Posterior vena cava (tissue), 2 donors: ENCODE measurements around the gene EXOC4. TPM values are rescaled to one million over a fixed set of nuclear protein-coding genes. Genes with fewer than 3 reads are reported as not detected.
"Not testable (repeated sequence)": the region's sequence is repeated elsewhere in the genome, so short reads cannot be mapped to it uniquely, and the experiment has no call there.

ENCODE experiments used
- DNase-seq: peaks from one replicate; pipeline ENCODE4 v3.0.0-alpha.2; 2020; ENCODE audit warnings: low spot score
- intact Hi-C, 2 donors: fragments of 100-400 bp; cut with DNase I; formaldehyde crosslinking; loops; one replicate each; pipeline versions ENCODE4 v1.14.1 to v1.14.2; 2022 to 2023
- long read RNA-seq, 2 donors: library from polyadenylated mRNA; unstranded; transcript quantifications; one replicate each; pipeline ENCODE4 v2.0.0, GENCODE V29; 2020 to 2021
- total RNA-seq, 2 donors: library from RNA; stranded (reverse); fragmentation: NEBNext Ultra II Directional; extraction: Animal tissue kit (Norgen Biotek cat#: 25700); gene quantifications; one replicate each; pipeline ENCODE4 v1.2.1, GENCODE V29; 2021
- donor health status: DM: yes; HTN: yes; CAD: no.
- donor health status: DM: yes; HTN: yes; CAD: no.

The EXOC4 gene
- 10 to 100 TPM; 66.0 to 70.6 TPM for total RNA-seq
- long read RNA-seq, donor 1, full-length matches to known transcripts, result 5 of 18 reads
- long read RNA-seq, donor 1, partial matches to known transcripts, result 2 of 18 reads
- long read RNA-seq, donor 1, other reads (novel, unspliced or antisense), result 11 of 18 reads
- long read RNA-seq, donor 2, full-length matches to known transcripts, result 3 of 17 reads
- long read RNA-seq, donor 2, partial matches to known transcripts, result 8 of 17 reads
- long read RNA-seq, donor 2, other reads (novel, unspliced or antisense), result 6 of 17 reads

- intact Hi-C loops, result no loop called here
- DNase-seq, result peak; percentile 94
These were observed at the start of gene EXOC4 for GRCh38 chr7:133252858-133253518. TSS of gene EXOC4 (plus strand) at chr7:133253078.

GRCh38 chr7:133203490-133203889 is 49.4 kb upstream of the EXOC4 start:
- intact Hi-C loops, result no loop called here
- no peak for DNase-seq

GRCh38 chr7:133207687-133208086 is 45.2 kb upstream of the EXOC4 start:
- no peak for DNase-seq
- intact Hi-C loops, result no loop called here

GRCh38 chr7:133210817-133211216 is 42.1 kb upstream of the EXOC4 start:
- DNase-seq, intact Hi-C loops: not testable (repeated sequence)

- intact Hi-C loops, result not testable (repeated sequence)
These were observed 39.1 kb upstream of the EXOC4 start for GRCh38 chr7:133213772-133214171.

GRCh38 chr7:133217773-133218172 is 35.1 kb upstream of the EXOC4 start:
- no peak for DNase-seq
- intact Hi-C loops, result no loop called here

More at GRCh38 chr7:133213772-133214171, 39.1 kb upstream of the EXOC4 start:
- DNase-seq, result not testable (repeated sequence)

GRCh38 chr7:133230591-133231194 is 22.2 kb upstream of the EXOC4 start:
- intact Hi-C loops, result no loop called here

GRCh38 chr7:133233142-133233541 is 19.7 kb upstream of the EXOC4 start:
- DNase-seq, result no peak
- intact Hi-C loops, result no loop called here

More at GRCh38 chr7:133230591-133231194, 22.2 kb upstream of the EXOC4 start:
- DNase-seq, result no peak

- intact Hi-C loops, result no loop called here
- no peak for DNase-seq
These were observed 17.7 kb upstream of the EXOC4 start for GRCh38 chr7:133234961-133235875.

- intact Hi-C loops, result no loop called here
These were observed 15.3 kb upstream of the EXOC4 start for GRCh38 chr7:133237545-133237944.

GRCh38 chr7:133240302-133240701 is 12.6 kb upstream of the EXOC4 start:
- intact Hi-C loops, result no loop called here
- DNase-seq, result no peak

More at GRCh38 chr7:133237545-133237944, 15.3 kb upstream of the EXOC4 start:
- DNase-seq, result no peak

- intact Hi-C loops, result no loop called here
These were observed 6.3 kb upstream of the EXOC4 start for GRCh38 chr7:133246558-133246957.

GRCh38 chr7:133248901-133249300 is 4.0 kb upstream of the EXOC4 start:
- intact Hi-C loops, result no loop called here
- DNase-seq, result no peak

More at GRCh38 chr7:133246558-133246957, 6.3 kb upstream of the EXOC4 start:
- no peak for DNase-seq

- DNase-seq, result no peak
- intact Hi-C loops, result no loop called here
These were observed 396 bp upstream of the EXOC4 start for GRCh38 chr7:133252506-133252857.

GRCh38 chr7:133253519-133253875 is 619 bp downstream of the EXOC4 start:
- no peak for DNase-seq
- intact Hi-C loops, result no loop called here

- no peak for DNase-seq
- intact Hi-C loops, result no loop called here
These were observed 2.6 kb downstream of the EXOC4 start for GRCh38 chr7:133255486-133255885.

GRCh38 chr7:133258174-133258573 is 5.3 kb downstream of the EXOC4 start:
- intact Hi-C loops, result no loop called here

GRCh38 chr7:133265821-133266220 is 12.9 kb downstream of the EXOC4 start:
- intact Hi-C loops, result no loop called here
- DNase-seq, result no peak

More at GRCh38 chr7:133258174-133258573, 5.3 kb downstream of the EXOC4 start:
- DNase-seq, result no peak

GRCh38 chr7:133268355-133268754 is 15.5 kb downstream of the EXOC4 start:
- intact Hi-C loops, result no loop called here

GRCh38 chr7:133272336-133272735 is 19.5 kb downstream of the EXOC4 start:
- DNase-seq, result no peak
- intact Hi-C loops, result no loop called here

More at GRCh38 chr7:133268355-133268754, 15.5 kb downstream of the EXOC4 start:
- no peak for DNase-seq
